ENCODE data around the gene EPB42.

GRCh38 chr15:43243020-43243645 is 22.3 kb upstream of the EPB42 start:
- TF ChIP-seq CTCF (IDR thresholded peaks at IDR 0.05) (no peak), EP300 (IDR thresholded peaks at IDR 0.05) (no peak), POLR2AphosphoS5 (IDR thresholded peaks at IDR 0.05) (no peak)

Measured in gastroesophageal sphincter (tissue), 3 donors.